Renal cortical epithelial cell (primary cell): ENCODE results near the gene EIF4G3. TPM values are rescaled to one million over a fixed set of nuclear protein-coding genes. Genes with fewer than 3 reads are reported as not detected.
A peak's percentile ranks its signal among the peaks of the same experiment; 100 is the strongest.
"Not testable (repeated sequence)": the region's sequence is repeated elsewhere in the genome, so short reads cannot be mapped to it uniquely, and the experiment has no call there.

Source experiments
- DNase-seq: peaks from one replicate; pipeline ENCODE4 v3.0.0-alpha.2; 2011; ENCODE audit warnings: low read depth
- total RNA-seq: library from RNA; depleted of rRNA; stranded (reverse); fragments of >200 nt; gene quantifications from 2 replicates; pipeline ENCODE4 v1.2.3, GENCODE V29; 2014

Gene EIF4G3
- total RNA-seq, 1 donor from 2014 or later, result 95.3 TPM

- no peak for DNase-seq
Observed at GRCh38 chr1:20949871-20950590, 226.7 kb downstream of the EIF4G3 start.

DNA sequence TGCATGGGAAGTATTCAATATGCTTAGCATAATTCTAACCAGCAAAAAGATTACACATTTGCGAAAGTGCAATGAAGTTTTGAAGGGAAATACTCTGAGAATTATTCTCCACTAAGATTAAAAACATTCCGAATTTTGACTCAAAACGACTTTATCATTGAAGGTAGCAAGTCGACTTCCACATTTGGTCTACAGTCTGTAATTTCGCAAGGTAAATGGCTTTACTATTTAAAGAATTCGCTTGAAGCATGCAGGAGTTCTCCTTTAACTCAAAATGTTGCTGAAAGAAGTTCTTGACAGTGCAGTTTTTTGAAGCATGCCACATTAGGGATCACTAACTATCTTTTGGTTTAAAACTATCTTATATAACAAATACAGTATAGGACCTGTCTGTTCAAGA is 228.6 kb downstream of the EIF4G3 start:
- no peak for DNase-seq

DNA sequence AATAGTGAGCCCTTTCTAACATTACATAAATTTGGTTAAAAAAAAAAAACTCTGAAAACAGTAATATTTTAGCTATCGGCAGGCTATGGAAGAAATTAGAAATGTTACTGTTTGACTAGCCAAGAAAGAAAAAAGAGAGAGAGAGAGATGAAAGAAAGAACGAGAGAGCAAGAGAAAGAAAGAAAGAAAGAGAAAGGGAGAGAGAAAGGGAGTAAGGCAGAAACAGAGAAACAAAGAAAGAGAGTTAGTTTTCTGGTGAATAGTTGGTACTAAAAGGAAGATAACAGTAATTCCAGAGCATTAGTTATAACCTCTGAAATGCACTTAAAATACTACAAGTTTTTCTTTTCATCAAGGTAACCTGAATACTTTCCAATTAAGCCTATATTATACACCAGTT is 229.3 kb downstream of the EIF4G3 start:
- DNase-seq, result no peak

DNA sequence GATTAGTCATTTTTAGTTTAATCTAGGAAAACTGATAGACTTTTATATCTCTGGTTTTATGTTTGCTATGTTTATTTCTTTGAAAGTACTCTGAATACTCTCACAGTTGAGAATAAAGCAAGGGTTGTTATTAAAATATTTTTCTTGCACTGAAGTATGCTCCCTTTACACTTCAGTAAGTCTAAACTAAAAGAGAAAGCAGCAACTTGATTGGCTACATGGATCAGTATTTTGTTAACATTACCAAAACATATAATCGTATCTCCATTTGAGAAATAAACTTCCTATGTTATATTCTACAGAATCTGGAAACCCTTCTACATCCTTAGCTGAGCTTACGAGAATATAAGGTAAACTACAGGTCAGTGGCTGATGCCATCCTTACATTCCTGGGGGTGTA is 240.1 kb downstream of the EIF4G3 start:
- no peak for DNase-seq

DNA sequence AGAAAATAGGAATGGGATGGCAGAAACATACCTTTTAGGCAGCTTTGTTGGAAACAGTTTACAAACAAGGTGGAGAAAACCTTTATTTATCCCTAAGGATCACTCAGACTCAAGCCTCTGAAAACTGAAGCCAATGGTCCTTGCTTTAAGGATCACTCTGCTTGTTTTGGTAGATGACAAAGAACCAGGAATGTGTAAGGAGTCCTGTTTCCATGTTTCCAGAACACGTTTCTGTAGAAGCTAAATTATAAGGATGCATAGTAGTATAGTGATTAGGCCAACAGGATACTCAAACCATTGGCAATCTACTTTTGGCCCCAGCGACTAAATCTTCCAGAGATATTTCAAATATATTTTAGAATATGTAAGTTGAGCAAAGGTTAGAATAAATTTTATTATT is 240.5 kb downstream of the EIF4G3 start:
- DNase-seq, result no peak

- no peak for DNase-seq
Observed at GRCh38 chr1:20935717-20936116, 241.0 kb downstream of the EIF4G3 start.

GRCh38 chr1:20932437-20932977 is 244.2 kb downstream of the EIF4G3 start:
- no peak for DNase-seq

DNA sequence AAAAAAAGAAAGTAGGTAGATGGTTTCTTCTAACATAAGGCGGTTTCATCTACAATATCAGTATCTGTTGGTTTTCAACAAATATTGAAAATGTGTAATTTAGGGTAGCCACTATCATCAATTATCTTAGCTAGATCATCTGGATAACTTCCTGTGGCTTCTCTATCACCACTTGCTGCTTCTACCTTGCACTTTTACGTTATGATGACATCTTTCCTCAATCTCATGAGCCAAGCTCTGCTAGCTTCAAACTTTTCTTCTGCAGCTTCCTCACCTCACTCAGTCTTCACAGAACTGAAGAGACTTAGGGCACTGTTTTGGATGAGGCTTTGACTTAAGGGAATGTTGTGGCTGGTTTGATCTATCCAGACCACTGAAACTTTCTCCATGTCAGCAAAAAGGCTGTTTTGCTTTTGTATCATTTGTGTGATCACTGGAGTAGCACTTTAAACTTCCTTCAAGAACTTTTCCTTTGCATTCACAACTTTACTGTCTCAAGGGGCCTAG is 244.7 kb downstream of the EIF4G3 start:
- no peak for DNase-seq

DNA sequence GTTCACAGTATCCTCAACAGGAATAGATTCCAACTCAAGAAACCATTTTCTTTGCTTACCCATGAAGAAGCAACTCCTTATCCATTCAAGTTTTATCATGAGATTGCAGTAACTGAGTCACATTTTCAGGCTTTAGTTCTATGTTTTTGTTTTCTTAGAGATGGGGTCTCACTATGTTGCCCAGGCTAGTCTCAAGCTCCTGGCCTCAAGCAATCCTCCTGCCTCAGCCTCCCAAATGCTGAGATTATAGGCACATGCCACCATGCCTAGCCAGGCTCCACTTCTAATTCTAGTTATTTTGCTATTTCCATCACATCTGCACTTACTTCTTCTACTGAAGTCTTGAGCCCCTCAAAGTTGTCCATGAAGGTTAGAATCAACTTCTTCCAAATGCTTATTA is 246.3 kb downstream of the EIF4G3 start:
- no peak for DNase-seq

- no peak for DNase-seq
Observed at GRCh38 chr1:20928146-20928545, 248.6 kb downstream of the EIF4G3 start.

GRCh38 chr1:20921285-20921684 is 255.4 kb downstream of the EIF4G3 start:
- DNase-seq, result no peak

- DNase-seq, result no peak
Observed at GRCh38 chr1:20913242-20913641, 263.5 kb downstream of the EIF4G3 start.

- not testable (repeated sequence) for DNase-seq
Observed at GRCh38 chr1:20907526-20907925, 269.2 kb downstream of the EIF4G3 start.

DNA sequence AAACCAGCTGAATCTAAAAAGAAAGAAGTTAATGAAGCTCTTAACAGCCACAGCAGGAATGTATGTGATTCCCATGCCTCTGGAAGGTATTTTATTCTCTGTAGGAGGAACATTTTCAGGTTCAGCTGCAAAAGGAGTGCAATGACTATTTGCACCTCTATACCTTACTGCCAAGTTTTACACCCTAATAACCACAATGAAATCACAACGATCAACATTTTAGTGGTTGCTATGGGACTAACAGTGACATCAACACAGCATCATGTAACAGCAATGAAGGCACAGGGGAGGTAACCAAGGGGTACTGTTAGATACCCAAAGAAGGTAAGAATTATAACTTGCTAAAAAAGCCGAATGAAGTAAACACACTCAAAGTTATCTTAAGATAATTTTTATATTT is 273.3 kb downstream of the EIF4G3 start:
- peak; percentile 72 for DNase-seq

- DNase-seq, result no peak
Observed at GRCh38 chr1:20900056-20900455, 276.6 kb downstream of the EIF4G3 start.

DNA sequence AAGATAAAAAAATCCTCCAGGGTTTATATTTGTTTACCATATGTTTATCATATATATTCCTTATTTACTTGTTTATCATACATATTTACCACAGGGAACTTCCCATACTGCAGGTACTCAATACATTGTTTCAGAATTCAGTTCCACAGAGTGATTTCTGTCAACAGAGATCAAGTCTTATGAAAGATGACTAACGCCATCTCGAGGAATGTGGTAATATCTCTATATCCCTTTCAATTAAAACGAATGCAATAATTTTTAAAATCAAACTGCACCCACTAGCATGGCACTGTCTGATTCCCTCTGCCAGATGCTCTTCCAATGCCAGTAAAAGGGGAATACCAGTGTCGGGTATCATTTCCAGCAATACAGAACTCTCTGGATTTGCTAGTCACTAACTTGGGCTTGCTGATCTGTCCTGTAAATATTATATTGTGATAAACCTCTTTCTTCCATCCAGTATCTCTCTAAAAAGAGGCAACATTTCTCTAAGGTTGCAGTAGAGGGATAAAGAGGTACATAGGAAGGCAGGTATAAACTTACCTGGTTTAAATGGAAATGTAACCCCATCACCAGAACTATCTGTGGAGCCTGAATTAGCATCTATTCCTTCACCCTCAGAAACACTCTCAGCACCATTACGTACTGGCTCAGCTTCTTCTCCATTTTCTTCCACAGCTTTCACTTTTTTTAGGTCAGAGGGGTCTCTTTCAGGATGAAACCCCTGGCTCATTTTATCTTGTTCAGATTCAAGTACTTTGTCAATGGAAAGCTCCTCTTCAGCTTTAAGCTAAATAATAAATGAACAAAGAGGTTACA is 277.3 kb downstream of the EIF4G3 start:
- no peak for DNase-seq

GRCh38 chr1:20896826-20897225 is 279.9 kb downstream of the EIF4G3 start:
- DNase-seq, result peak; percentile 95

DNA sequence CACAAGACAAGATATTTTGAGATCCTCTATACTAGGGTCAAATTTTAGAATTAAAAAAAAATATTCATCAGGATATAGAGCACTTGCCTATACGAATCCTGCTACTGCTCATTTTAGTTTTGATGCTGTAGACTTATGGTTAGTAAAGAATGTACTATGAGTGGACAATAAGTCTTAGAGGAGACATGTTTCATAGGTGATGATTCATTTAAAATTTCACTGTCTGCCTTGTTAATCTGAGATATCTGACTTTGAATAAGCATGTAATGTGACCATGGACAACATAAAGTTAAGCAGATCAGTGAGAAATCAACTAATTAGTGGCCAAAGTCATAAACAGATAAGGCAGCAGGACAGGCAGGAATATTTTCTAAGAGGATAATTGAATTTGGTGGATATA is 282.8 kb downstream of the EIF4G3 start:
- no peak for DNase-seq

GRCh38 chr1:20891091-20891490 is 285.6 kb downstream of the EIF4G3 start:
- no peak for DNase-seq

- no peak for DNase-seq
Observed at GRCh38 chr1:20887246-20887645, 289.5 kb downstream of the EIF4G3 start.

DNA sequence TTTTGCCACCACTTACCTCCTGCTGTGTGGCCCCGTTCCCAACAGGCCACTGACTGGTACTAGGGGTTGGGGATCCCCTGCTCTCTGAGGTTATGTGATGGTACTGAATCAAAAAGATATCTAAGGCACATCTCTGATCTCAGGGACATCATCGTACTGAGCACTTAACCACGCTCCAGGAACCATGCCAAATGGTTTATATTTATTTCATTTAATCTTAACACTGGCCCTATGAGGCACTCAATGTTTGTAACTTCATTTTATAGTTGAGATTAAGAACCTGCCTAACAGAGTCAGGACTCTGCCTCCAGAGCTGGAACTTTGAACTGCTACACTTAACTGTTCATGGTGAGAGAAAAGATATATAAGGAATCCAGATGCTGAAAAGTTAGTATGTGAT is 291.6 kb downstream of the EIF4G3 start:
- DNase-seq, result no peak

DNA sequence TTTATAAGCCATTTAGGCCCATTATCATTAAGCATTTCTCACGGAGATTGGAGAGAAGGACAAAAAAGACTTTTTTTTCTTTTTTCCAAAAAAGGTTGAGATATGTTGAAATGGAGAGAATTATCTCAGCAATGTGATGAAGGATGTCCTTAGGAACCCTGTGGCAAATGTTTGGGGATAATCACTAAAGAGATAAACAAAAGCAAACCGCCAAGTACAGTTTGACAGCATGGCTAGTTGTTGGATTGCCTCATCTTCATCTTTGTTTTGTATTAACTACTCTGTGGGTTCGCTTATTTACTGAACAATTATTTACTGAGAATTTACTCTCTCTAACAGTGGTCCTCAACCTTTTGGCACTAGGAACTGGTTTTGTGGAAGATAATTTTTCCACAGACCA is 292.2 kb downstream of the EIF4G3 start:
- no peak for DNase-seq

GRCh38 chr1:20883766-20884165 is 292.9 kb downstream of the EIF4G3 start:
- peak; percentile 14 for DNase-seq
